Psoas muscle (tissue), 8 donors: ENCODE measurements around the gene CAPN8. TPM values are rescaled to one million over a fixed set of nuclear protein-coding genes. Genes with fewer than 3 reads are reported as not detected.

Source experiments
- ATAC-seq, 4 donors: fragments of 200-7000 bp; cut with Tn5 transposase; one replicate each; pipeline ENCODE4 v1.9.1; 2020; ENCODE audit warnings: moderate library complexity in 3 of 4, mild to moderate bottlenecking in 2 of 4
- DNase-seq, 2 donors: peaks; one replicate each; pipeline ENCODE4 v3.0.0-alpha.2; 2020
- H3K27ac ChIP-seq: fragments of 200-600 bp; one replicate; pipeline ENCODE4 v1.8.0; 2022
- H3K27me3 ChIP-seq, 3 donors: fragments of 200-600 bp in 1 of 3; one replicate each; pipeline versions ENCODE4 v1.6.1 to v1.8.0; 2013 to 2022; ENCODE audit warnings: low read length in 2 of 3, mild to moderate bottlenecking in 2 of 3, moderate library complexity in 1 of 3; ENCODE audit not compliant: insufficient read depth in 3 of 3
- H3K36me3 ChIP-seq, 2 donors: fragments of 200-600 bp in 1 of 2; one replicate each; pipeline versions ENCODE4 v1.6.1 to v1.8.0; 2013 to 2022; ENCODE audit warnings: low read depth in 1 of 2, mild to moderate bottlenecking in 1 of 2, moderate library complexity in 1 of 2; ENCODE audit not compliant: insufficient read depth in 1 of 2
- H3K4me1 ChIP-seq: fragments of 200-600 bp; one replicate; pipeline ENCODE4 v1.8.0; 2022
- H3K4me3 ChIP-seq: fragments of 200-600 bp; one replicate; pipeline ENCODE4 v1.8.0; 2022; ENCODE audit warnings: mild to moderate bottlenecking
- H3K9me3 ChIP-seq: fragments of 200-600 bp; one replicate; pipeline ENCODE4 v1.8.0; 2022
- WGBS, 3 donors: extraction: QIAGEN DNeasy Blood & Tissue Kit; methylation state at CpG; one replicate each; pipeline versions ENCODE4 v1.1.6 to v1.1.7; 2013; 5-methylcytosine and 5-hydroxymethylcytosine counted together
- intact Hi-C, 2 donors: fragments of 100-400 bp; cut with DNase I; formaldehyde crosslinking; loops; one replicate each; pipeline versions ENCODE4 v1.11.0 to v1.14.2; 2022
- polyA plus RNA-seq, 3 donors: library from polyadenylated mRNA; stranded (reverse); fragments of 200-250 nt; gene quantifications; one replicate each; pipeline ENCODE4 v1.2.3, GENCODE V29; 2013
- total RNA-seq, 4 donors: library from RNA; stranded (reverse); fragmentation: NEBNext Ultra II Directional in 2 of 4; extraction: Animal tissue kit (Norgen Biotek cat#: 25700) in 2 of 4; gene quantifications; one replicate each; pipeline versions ENCODE4 v1.2.1 to v1.2.4, GENCODE V29; 2021 to 2023
- TF ChIP-seq, protein P1 (sequence below): fragments of 200-600 bp; IDR thresholded peaks from one replicate; pipeline ENCODE4 v1.8.0; 2022; ENCODE audit warnings: antibody characterized with exemption
- donor health status: healthy with polysubstance abuse.
- donor health status: DM: no; HTN: no; CAD: no; lungs with moderate emphysema.
- donor health status: Bipolar disorder and iron deficiency.
- donor health status: healthy.
- donor health status: DM: yes; HTN: yes; CAD: no.
- donor health status: DM: no; HTN: no; CAD: no.
- donor health status: DM: no; HTN: no; CAD: no.
- donor health status: DM: yes; HTN: yes; CAD: no.

Gene CAPN8
- total and polyA plus RNA-seq, 7 donors, result 0.04 to 5.4 (median 0.78) TPM; not detected in 2

DNA sequence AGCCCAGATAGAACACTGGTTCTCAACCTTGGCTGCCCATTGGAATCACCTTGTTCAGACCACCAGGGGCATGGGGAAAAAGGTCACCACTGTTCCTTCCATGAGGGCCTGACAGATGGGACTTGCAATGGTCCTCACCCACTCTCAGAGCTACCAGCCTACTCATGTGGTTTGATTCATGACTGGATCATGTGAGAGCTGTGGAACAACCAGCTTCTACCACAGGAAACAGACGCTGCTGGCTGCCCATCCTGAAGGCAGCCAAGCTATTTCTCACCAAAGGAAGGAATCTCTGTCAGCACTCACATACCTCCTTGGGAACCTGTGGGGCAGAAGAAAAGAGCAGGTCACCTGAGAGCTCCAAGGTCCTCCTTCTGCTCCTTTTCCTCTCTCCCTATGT is 53.6 kb downstream of the CAPN8 start:
- Histone ChIP-seq H3K9me3 (no peaks in the 10 kb centered on the region), H3K27me3 (no peaks in the 10 kb centered on the region), H3K36me3 (no peaks in the 10 kb centered on the region), H3K4me1 (no peaks in the 10 kb centered on the region), H3K4me3 (no peak overlapping the region), H3K27ac (no peak overlapping the region)
- 0 to 29% (median 0%) methylated on average over 1 of the region's 1 CpG for WGBS, 3 donors
- DNase-seq (no peak), ATAC-seq (no peak)
- intact Hi-C loops, result no loop called here
- TF ChIP-seq, protein P1, sequence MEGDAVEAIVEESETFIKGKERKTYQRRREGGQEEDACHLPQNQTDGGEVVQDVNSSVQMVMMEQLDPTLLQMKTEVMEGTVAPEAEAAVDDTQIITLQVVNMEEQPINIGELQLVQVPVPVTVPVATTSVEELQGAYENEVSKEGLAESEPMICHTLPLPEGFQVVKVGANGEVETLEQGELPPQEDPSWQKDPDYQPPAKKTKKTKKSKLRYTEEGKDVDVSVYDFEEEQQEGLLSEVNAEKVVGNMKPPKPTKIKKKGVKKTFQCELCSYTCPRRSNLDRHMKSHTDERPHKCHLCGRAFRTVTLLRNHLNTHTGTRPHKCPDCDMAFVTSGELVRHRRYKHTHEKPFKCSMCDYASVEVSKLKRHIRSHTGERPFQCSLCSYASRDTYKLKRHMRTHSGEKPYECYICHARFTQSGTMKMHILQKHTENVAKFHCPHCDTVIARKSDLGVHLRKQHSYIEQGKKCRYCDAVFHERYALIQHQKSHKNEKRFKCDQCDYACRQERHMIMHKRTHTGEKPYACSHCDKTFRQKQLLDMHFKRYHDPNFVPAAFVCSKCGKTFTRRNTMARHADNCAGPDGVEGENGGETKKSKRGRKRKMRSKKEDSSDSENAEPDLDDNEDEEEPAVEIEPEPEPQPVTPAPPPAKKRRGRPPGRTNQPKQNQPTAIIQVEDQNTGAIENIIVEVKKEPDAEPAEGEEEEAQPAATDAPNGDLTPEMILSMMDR, result no peak

DNA sequence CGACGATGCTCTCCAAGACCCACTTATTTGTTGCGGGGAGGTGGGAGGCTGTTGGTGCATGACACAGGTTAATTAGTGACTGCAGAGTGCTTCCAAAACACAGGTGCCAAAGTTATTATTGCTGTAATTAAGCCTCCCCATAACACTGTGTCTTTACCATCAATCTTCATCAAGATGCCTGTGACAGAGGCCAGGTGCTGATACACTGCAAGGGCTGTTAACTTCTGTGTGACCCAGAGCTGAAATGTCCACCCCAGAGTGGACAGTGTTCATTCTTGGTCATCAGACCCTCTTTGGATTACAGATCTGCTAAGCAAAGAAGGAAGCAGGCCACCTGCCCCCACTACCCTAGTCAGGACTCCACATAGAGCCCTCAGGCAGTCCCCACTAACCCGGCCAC is 55.5 kb downstream of the CAPN8 start:
- no peak for ATAC-seq
- Histone ChIP-seq H3K4me1 (no peaks in the 10 kb centered on the region), H3K27ac (no peak overlapping the region), H3K9me3 (no peaks in the 10 kb centered on the region), H3K27me3 (no peaks in the 10 kb centered on the region), H3K4me3 (no peak overlapping the region), H3K36me3 (no peaks in the 10 kb centered on the region)
- intact Hi-C loops, result no loop called here
- 96 to 100% (median 97%) methylated on average over 4 of the region's 4 CpGs for WGBS, 3 donors
- TF ChIP-seq, protein P1, result no peak
- no peak for DNase-seq

DNA sequence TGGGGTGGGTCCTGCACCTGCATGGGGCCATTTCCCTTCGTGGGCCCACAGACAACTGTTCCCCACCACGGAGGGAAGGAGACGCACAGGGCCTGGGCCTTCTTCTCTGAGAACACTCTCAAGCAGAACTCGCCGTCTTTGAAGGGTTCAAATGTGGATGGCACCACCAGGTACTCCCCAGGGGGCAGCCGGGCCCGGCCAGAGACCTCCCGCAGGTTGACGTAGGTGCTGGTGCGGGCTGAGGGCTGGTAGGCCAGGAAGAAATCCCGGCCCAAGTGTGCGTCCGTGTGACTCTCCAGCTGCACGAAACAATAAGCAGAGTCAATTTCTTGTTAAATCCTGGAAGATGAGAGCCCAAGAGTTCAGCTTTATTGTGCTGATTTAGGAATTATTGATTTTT is 56.4 kb downstream of the CAPN8 start:
- no peaks in the 10 kb centered on the region for H3K27me3 ChIP-seq
- ATAC-seq, result no peak
- intact Hi-C loops, result no loop called here
- no peak overlapping the region for H3K27ac ChIP-seq
- H3K36me3 ChIP-seq, result no peaks in the 10 kb centered on the region
- no peak overlapping the region for H3K4me3 ChIP-seq
- WGBS, 3 donors, result 96 to 98% (median 97%) methylated on average over 13 to 14 of the region's 14 CpGs
- H3K4me1 ChIP-seq, result no peaks in the 10 kb centered on the region
- DNase-seq, result no peak
- no peaks in the 10 kb centered on the region for H3K9me3 ChIP-seq
- TF ChIP-seq, protein P1, result no peak

DNA sequence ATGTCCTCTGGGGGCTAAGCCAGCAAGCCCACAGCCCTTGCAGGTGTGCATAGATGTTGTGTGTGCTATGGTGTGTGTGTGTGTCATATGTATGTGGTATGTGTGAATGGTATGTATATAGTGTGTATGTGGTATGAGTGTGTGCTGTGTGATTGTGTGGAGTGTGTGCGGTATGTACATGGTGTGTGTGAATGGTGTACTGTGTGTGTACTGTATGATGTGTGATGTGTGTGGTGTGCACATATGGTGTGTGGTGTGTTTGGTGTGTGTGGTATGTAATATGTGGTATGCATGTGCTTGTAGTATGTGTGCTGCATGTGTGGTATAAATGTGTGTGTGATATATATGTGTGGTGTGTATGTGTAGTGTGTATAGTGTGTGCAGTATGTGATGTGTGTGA is 107.0 kb downstream of the CAPN8 start:
- Histone ChIP-seq H3K4me3 (no peak overlapping the region), H3K4me1 (no peaks in the 10 kb centered on the region), H3K27ac (no peak overlapping the region), H3K9me3 (no peaks in the 10 kb centered on the region), H3K27me3 (no peaks in the 10 kb centered on the region), H3K36me3 (no peaks in the 10 kb centered on the region)
- WGBS, 3 donors, result 99 to 100% (median 100%) methylated on average over 1 of the region's 1 CpG
- intact Hi-C loops, result no loop called here
- DNase-seq (no peak), ATAC-seq (no peak)
- TF ChIP-seq, protein P1, result no peak

DNA sequence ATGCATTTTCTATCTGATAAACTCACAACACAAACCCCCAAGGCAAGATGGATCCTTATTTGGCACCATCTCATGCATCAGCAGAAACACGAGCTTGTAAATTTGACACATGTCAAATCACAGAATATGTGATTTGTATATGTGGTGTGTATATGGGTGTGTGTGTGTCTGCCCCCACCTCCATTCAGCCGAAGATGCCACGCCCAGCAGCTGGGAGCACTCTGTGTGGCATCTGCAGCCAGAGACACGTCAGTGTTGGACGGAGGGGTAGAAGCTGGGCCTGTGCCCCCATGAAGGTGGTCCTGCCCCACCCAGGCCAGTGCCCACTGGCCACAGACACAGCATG is 108.4 kb downstream of the CAPN8 start:
- intact Hi-C loops, result no loop called here
- H3K36me3 ChIP-seq, result no peaks in the 10 kb centered on the region
- H3K4me3 ChIP-seq, result no peak overlapping the region
- H3K4me1 ChIP-seq, result no peaks in the 10 kb centered on the region
- no peak for DNase-seq
- peak in 2 of 4 donors; percentile 19 to 22 for ATAC-seq
- no peaks in the 10 kb centered on the region for H3K9me3 ChIP-seq
- H3K27ac ChIP-seq, result no peak overlapping the region
- TF ChIP-seq, protein P1, result no peak
- 70 to 87% (median 80%) methylated on average over 5 of the region's 5 CpGs for WGBS, 3 donors
- no peaks in the 10 kb centered on the region for H3K27me3 ChIP-seq
